Muscle layer of colon (tissue), 2 donors: ENCODE measurements around the gene TUBB4B.
A peak's percentile ranks its signal among the peaks of the same experiment; 100 is the strongest.

Experiments used
- H3K27ac ChIP-seq: one replicate; pipeline ENCODE4 v1.7.0; 2013; ENCODE audit warnings: low read depth, mild to moderate bottlenecking, low read length, moderate library complexity
- H3K27me3 ChIP-seq, 2 donors: one replicate each; pipeline ENCODE4 v1.7.0; 2013; ENCODE audit warnings: low read length in 2 of 2, mild to moderate bottlenecking in 2 of 2; ENCODE audit not compliant: insufficient read depth in 2 of 2, control insufficient read depth in 1 of 2
- H3K36me3 ChIP-seq: one replicate; pipeline ENCODE4 v1.7.0; 2013; ENCODE audit warnings: mild to moderate bottlenecking, low read length; ENCODE audit not compliant: insufficient read depth
- H3K4me1 ChIP-seq: one replicate; pipeline ENCODE4 v1.7.0; 2013; ENCODE audit warnings: mild to moderate bottlenecking, low read length; ENCODE audit not compliant: insufficient read depth
- H3K4me3 ChIP-seq, 2 donors: one replicate each; pipeline ENCODE4 v1.7.0; 2013; ENCODE audit warnings: low read length in 2 of 2, low read depth in 1 of 2, mild to moderate bottlenecking in 1 of 2, moderate library complexity in 1 of 2
- H3K9ac ChIP-seq: one replicate; pipeline ENCODE4 v1.7.0; 2013; ENCODE audit warnings: low read length
- H3K9me3 ChIP-seq: one replicate; pipeline ENCODE4 v1.7.0; 2013; ENCODE audit warnings: mild to moderate bottlenecking, low read length
- donor health status: abdominal sarcoma.
- donor health status: Adenocarcinoma of cecum.

Gene TUBB4B

GRCh38 chr9:137273611-137274320 lies 32.7 kb downstream of the TUBB4B start:
- Histone ChIP-seq H3K9me3 (no peaks in the 10 kb centered on the region), H3K4me3 (no peak overlapping the region), H3K27me3 (peaks cover 0 to 31% of the 10 kb centered on the region in 2 donors), H3K27ac (no peak overlapping the region), H3K4me1 (peaks cover 12% of the 10 kb centered on the region), H3K36me3 (peaks cover 21% of the 10 kb centered on the region), H3K9ac (no peak overlapping the region)

GRCh38 chr9:137275203-137275587 lies 34.1 kb downstream of the TUBB4B start:
- Histone ChIP-seq H3K9ac (no peak overlapping the region), H3K27me3 (peaks cover 0 to 39% of the 10 kb centered on the region in 2 donors), H3K36me3 (peaks cover 10% of the 10 kb centered on the region), H3K4me1 (peaks cover 4% of the 10 kb centered on the region), H3K27ac (no peak overlapping the region), H3K4me3 (no peak overlapping the region), H3K9me3 (no peaks in the 10 kb centered on the region)

GRCh38 chr9:137275588-137276472 lies 34.7 kb downstream of the TUBB4B start:
- no peak overlapping the region for H3K9ac ChIP-seq
- H3K4me1 ChIP-seq: peaks cover 4% of the 10 kb centered on the region
- H3K27me3 ChIP-seq: peaks cover 0 to 46% of the 10 kb centered on the region in 2 donors
- no peaks in the 10 kb centered on the region for H3K9me3 ChIP-seq
- no peak overlapping the region for H3K4me3 ChIP-seq
- H3K36me3 ChIP-seq: peaks cover 10% of the 10 kb centered on the region
- no peak overlapping the region for H3K27ac ChIP-seq

DNA sequence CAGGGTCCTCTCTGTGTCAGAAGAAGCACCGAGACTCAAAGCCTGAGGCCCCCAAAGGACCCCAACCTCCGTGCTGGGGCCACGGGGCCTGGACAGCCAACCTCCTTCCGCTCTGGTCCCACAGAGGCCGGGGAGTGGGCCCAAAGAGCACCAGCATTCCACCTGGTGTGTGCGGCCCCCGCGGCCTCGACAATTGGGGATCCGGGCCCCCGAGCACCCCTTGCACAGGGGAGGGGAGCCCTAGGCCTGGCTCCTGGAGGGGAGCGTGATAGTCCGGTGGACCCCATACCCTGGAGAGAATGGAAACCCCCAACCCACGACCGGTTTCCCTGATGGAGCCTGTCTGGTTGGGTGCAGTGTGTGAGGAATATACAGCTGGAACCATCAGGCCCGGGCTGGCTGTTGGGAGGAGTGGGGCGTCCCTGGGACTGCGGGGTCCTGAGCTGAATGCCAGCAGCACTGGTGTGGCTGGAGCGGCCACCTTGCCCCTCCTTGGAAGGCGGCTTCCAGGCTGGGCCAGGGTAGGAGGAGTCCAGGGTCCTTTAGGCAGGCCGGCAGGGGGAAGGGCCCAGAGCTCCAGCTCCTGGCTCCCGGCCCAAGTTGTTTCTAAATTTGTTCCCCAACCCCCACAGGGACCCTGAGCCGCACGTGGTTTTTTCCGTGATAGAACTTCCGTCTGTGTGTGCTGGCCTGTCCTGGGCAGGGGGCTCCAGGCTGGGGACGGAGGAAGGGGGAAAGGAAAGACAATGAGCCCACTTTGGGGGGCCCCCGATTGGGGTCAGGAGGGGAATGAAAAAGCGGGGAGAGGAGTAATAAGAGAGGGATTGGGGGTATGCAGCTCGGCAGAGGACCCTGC lies 35.6 kb downstream of the TUBB4B start:
- Histone ChIP-seq H3K9ac (no peak overlapping the region), H3K4me3 (peak overlapping the region in 1 of 2 donors; percentile 38), H3K9me3 (no peaks in the 10 kb centered on the region), H3K4me1 (peaks cover 4% of the 10 kb centered on the region), H3K27me3 (peaks cover 0 to 54% of the 10 kb centered on the region in 2 donors), H3K36me3 (peaks cover 10% of the 10 kb centered on the region), H3K27ac (peak overlapping the region; percentile 49)

DNA sequence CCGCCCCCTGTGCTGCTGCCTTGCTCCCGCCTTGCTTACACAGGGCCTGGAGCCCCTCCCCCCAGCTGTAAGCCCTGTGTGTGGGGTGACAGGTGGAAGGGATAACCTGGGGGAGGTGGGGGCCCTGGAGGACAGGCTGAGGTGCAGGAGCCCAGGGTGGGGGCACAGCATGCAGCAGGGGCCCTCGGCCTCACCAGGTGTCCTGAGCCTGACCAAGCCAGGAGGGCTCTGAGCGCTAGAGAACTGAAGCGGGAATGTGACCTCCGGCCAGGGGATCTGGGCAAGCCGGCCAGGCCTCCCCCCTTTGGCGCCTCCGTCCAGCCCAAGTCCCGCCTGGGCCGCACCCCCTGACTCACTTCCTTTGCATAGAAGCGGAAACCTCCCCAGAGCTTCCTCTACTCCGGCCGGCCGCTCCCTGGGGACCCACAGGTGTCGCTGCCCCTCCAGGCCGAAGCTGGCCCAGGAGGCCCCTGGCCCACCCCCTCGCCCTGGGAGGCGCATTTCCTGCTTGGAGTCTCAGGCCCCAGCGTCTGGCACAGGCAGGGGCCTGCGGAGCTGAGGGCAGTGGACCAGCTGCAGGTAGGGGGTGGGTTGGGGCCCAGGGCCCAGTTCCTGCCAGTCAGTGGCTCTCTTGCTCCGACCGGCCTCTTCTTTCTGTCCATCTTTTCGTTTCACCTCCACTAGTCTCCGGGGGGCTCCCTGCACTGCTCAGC lies 36.4 kb downstream of the TUBB4B start, which contains the start of gene TOR4A:
TOR4A (plus strand) TSS at position 398 of the 713 bp plus-strand sequence. CDS start 964 bp downstream, outside the sequence.
- peaks cover 2% of the 10 kb centered on the region for H3K36me3 ChIP-seq
- no peak within 1 kb of the TSS for H3K9ac ChIP-seq
- H3K9me3 ChIP-seq: no peaks in the 10 kb centered on the region
- peak within 1 kb of the TSS; percentile 49 for H3K27ac ChIP-seq
- H3K27me3 ChIP-seq: peaks cover 0 to 57% of the 10 kb centered on the region in 2 donors
- peaks cover 4% of the 10 kb centered on the region for H3K4me1 ChIP-seq
- H3K4me3 ChIP-seq: peak within 1 kb of the TSS; percentile 38

DNA sequence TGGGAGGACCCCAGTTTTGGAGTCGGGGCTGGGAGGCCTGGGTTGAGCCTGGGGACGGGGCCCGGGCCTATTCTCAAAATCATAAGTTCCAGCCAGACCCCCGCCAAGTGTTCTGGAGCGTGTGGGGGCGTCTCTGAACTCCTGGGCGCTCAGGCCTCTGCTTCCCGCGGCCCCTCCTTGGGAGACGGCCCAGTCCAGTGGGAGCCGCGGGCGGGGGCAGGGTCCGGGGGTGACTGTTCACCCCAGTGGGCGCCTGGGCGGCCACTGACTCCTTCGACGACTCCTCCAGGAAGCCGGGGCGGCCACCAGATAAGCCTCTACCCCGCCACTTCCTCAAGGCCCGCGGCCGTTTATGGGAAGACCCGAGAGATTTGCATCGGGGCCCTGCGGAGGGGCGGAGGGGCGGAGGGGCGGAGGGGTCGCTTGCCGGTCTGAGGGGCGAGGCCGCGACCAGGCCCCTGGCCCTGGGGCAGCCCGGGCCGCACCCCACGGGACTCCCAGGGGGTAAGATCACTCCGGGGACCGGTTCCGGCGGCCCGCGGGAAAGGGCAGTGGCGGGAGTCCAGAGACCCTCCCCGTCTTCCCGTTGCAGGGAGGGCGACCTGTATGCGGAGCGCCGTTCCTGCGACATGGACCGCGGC lies 37.1 kb downstream of the TUBB4B start:
- Histone ChIP-seq H3K27me3 (peaks cover 0 to 57% of the 10 kb centered on the region in 2 donors), H3K9ac (no peak overlapping the region), H3K9me3 (no peaks in the 10 kb centered on the region), H3K4me1 (peaks cover 4% of the 10 kb centered on the region), H3K36me3 (no peaks in the 10 kb centered on the region), H3K27ac (peak overlapping the region; percentile 32), H3K4me3 (peak overlapping the region; percentile 38)

- H3K9ac ChIP-seq: no peak overlapping the region
- H3K27ac ChIP-seq: no peak overlapping the region
- no peak overlapping the region for H3K4me3 ChIP-seq
Measured at GRCh38 chr9:137278721-137279711, 37.9 kb downstream of the TUBB4B start.

GRCh38 chr9:137279741-137280473 lies 38.8 kb downstream of the TUBB4B start:
- H3K9me3 ChIP-seq: no peaks in the 10 kb centered on the region
- no peak overlapping the region for H3K4me3 ChIP-seq
- peaks cover 0 to 52% of the 10 kb centered on the region in 2 donors for H3K27me3 ChIP-seq
- no peak overlapping the region for H3K27ac ChIP-seq
- no peak overlapping the region for H3K9ac ChIP-seq
- H3K36me3 ChIP-seq: no peaks in the 10 kb centered on the region
- peaks cover 4% of the 10 kb centered on the region for H3K4me1 ChIP-seq

More at GRCh38 chr9:137278721-137279711, 37.9 kb downstream of the TUBB4B start:
- Histone ChIP-seq H3K36me3 (no peaks in the 10 kb centered on the region), H3K27me3 (peaks cover 0 to 57% of the 10 kb centered on the region in 2 donors), H3K4me1 (peaks cover 4% of the 10 kb centered on the region), H3K9me3 (no peaks in the 10 kb centered on the region)
